NCI-H524 treated with DMSO at 0.1 percent for 48 hours (cell line): ENCODE measurements around the gene VIPR2.

Experiments used
- DNase-seq: peaks from one replicate; lab custom pipeline; 2025; lab: John Stamatoyannopoulos, UW

VIPR2 gene

DNA sequence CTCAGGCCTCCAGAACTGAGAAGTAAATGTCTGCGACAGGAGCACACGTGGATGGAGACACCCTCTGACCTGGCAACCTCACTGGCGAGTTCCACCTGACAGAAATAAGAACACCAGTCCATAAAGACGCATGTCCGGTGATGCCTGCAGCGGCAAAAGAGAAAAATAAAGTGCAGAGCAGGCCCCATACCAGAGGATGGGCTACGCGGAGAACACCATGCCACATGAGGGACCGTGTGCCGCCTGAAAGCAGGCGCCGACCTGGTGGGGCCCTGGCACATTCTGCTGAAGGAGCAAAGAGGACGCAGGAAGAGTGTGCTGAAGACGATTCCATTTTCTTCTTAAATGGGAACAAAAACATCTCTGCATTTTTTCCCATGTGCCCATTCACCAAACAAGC is 105.0 kb downstream of the VIPR2 start:
- no peak for DNase-seq

DNA sequence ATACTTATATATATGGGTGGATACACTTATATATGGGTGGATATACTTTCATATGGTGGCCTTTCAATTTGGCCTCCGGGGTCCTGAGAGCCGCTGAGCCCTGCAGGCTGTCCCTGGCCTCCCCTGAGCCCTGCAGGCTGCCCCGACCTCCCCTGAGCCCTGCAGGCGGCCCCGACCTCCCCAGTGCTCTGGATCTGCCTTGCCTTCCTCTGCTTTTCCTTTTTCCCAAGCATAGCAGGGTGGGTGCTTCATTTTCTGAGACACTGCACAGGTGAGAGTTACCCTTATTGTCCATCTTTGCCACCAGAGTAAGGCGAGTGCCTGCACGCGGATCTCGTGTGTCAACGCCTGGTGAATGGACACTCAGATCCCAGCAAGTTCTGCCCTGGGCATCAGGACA is 106.6 kb downstream of the VIPR2 start:
- DNase-seq, result no peak

GRCh38 chr7:159036916-159037605 is 107.6 kb downstream of the VIPR2 start:
- no peak for DNase-seq

GRCh38 chr7:159035571-159036073 is 109.0 kb downstream of the VIPR2 start:
- DNase-seq, result no peak

DNA sequence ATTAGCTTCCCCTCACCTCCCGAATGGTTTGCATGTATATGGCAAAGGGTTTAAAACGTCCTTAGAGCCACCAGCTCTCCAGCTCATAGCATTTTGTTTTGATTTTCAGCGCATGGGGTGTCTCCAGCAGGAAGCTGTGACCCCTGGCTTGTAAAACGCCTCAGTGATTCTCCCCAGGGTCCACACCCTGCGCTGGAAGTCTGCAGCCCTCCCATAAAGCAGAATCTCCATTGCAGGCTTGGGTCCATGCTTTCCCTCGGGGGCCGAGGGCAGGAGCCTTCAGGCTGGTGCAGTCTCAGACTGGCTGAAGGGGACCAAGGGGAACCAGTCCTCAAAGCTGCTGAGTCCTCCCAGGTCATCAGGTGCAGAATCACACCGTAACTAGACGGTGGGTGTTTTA is 109.7 kb downstream of the VIPR2 start:
- DNase-seq, result no peak

GRCh38 chr7:159034394-159034793 is 110.3 kb downstream of the VIPR2 start:
- DNase-seq, result no peak

GRCh38 chr7:159033956-159034355 is 110.7 kb downstream of the VIPR2 start:
- no peak for DNase-seq

DNA sequence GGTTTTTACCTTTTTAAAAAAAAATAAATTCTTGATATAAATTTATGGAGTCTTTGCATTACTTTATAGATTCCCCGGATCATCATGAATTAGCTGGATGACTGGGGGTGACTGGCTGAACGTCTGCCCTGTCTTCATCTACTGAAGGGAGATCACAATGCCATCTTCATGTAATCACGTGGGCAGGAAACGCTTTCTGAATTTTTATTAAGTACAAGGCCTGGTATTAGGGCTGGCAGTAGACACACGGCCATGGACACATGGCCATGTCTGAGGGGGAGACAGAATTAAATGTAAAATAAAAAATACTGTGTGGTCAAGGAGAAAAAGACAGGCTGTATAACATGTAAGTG is 111.2 kb downstream of the VIPR2 start:
- DNase-seq, result no peak

DNA sequence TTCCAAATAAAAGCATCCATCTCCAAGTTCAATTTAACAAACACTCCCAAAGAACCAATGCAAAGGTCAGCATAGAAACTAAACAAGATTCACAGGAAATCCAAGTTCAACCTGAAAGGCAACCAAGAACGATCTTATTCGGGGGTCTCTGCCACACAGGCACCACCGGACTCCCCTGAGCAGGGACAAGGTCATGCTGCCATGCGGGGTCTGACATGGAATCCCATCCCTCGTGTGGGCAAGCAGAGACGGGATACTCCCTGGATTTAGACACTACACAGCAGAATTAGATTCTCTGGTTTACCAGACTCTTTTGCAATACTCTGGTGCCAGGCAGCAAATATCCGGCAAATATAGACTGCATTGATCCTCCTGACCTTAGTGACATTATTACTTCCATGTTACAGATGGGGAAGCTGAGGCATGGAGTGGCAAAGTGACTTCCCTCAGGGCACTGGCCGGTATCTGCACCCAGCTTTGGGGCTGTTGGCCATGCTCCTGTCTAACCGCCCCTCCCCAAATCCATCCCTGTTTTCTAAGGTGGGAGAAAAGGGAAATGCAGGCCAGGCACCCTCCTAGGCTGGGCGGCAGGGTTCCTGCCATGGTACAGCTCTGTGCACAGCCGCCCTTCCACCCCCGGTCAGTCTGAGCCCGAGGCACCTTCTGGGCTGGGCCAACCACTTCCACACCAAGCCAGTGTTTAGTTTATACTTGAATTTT is 111.8 kb downstream of the VIPR2 start:
- DNase-seq, result no peak

- no peak for DNase-seq
These were observed 112.3 kb downstream of the VIPR2 start for GRCh38 chr7:159032322-159032721.

DNA sequence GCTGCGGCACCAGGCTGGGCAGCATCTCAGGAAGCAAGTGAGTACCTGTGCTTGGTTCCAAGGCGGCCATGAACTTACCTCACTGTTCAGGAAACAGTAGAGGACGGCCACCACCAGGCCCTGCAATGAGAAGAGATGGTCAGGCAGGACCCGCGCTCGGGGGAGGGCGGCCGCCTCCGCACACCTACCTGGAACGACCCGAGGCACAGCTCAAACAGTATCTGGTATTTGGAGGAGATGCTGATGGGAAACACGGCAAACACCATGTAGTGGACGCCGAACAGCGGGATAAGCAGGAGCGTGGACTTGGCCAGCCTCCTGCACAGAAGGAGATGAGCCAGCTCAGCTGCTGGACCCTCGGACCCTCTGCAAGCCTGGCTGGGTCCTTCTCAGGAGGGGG is 112.9 kb downstream of the VIPR2 start:
- DNase-seq, result no peak

GRCh38 chr7:159031135-159031701 is 113.4 kb downstream of the VIPR2 start:
- DNase-seq, result no peak

GRCh38 chr7:159030490-159031134 is 114.1 kb downstream of the VIPR2 start:
- DNase-seq, result peak; percentile 2

GRCh38 chr7:159028508-159029401 is 115.9 kb downstream of the VIPR2 start:
- no peak for DNase-seq

- no peak for DNase-seq
These were observed 116.7 kb downstream of the VIPR2 start for GRCh38 chr7:159027789-159028507.

- DNase-seq, result peak; percentile 7
These were observed 117.4 kb downstream of the VIPR2 start for GRCh38 chr7:159027056-159027788.

GRCh38 chr7:159026271-159027055 is 118.2 kb downstream of the VIPR2 start:
- no peak for DNase-seq

DNA sequence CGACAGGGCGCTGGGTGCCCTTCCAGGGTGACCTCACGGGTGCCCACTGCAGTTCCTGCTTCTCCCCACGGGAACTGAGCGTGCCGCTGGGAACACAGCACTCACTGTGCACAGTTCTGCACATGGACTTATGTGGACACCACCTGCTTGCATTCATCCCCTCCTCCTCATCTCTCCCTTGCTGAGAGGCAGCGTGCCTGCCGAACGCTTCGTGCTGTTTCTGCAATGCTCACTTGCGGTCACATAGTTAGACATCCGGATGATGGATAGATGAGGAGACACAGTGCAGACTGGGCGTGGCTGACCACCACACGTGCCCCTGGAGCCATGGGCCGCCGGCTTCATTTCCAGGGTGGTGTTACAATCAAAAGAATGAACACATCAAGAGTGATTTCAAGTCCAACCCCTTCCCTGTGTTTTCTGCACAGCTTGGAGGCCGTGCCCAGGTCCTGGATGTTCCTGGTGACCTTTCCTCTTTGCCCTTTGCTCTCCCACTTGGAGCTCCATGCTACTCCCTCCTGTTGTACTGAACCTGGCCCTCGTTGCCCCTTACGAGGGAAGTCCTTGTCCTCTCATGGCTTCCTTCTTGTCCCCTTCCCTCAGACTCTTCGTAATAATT is 119.4 kb downstream of the VIPR2 start:
- DNase-seq, result no peak
